ENCODE data around the gene COG7.
"Not testable (repeated sequence)": the region's sequence is repeated elsewhere in the genome, so short reads cannot be mapped to it uniquely, and the experiment has no call there.

DNA sequence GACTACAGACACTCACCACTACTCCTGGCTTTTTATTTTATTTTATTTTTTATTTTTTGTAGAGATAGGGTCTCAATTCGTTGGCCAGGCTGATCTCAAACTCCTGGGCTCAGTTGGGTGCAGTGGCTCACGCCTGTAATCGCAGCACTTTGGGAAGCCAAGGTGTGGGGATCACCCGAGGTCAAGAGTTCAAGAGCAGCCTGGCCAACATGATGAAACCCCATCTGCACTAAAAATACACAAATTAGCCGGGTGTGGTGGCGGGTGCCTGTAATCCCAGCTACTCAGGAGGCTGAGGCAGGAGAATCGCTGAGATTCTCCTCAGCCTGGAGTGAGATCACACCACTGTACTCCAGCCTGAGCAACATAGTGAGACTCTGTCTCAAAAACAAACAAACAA lies 86.6 kb downstream of the COG7 start:
- TF ChIP-seq POLR2A, EP300 (IDR thresholded peaks at IDR 0.05): not testable (repeated sequence)
- TF ChIP-seq, protein P1, sequence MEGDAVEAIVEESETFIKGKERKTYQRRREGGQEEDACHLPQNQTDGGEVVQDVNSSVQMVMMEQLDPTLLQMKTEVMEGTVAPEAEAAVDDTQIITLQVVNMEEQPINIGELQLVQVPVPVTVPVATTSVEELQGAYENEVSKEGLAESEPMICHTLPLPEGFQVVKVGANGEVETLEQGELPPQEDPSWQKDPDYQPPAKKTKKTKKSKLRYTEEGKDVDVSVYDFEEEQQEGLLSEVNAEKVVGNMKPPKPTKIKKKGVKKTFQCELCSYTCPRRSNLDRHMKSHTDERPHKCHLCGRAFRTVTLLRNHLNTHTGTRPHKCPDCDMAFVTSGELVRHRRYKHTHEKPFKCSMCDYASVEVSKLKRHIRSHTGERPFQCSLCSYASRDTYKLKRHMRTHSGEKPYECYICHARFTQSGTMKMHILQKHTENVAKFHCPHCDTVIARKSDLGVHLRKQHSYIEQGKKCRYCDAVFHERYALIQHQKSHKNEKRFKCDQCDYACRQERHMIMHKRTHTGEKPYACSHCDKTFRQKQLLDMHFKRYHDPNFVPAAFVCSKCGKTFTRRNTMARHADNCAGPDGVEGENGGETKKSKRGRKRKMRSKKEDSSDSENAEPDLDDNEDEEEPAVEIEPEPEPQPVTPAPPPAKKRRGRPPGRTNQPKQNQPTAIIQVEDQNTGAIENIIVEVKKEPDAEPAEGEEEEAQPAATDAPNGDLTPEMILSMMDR (IDR thresholded peaks at IDR 0.05), result not testable (repeated sequence)

Measured in ovary (tissue), 3 donors.